ENCODE data around the gene HOXA2. TPM values are rescaled to one million over a fixed set of nuclear protein-coding genes. Genes with fewer than 3 reads are reported as not detected.

The HOXA2 gene
- total and polyA plus RNA-seq, 3 experiments from 2014 or later: not detected

GRCh38 chr7:27095897-27096767, 6.4 kb downstream of the HOXA2 start, which contains the start of gene HOXA1:
HOXA1 (minus strand) TSS chr7:27096000; CDS start chr7:27095912, 88 bp downstream.
- no peaks in the 10 kb centered on the region for H3K9me3 ChIP-seq (ENCODE audit: low read length)
- Mint-ChIP-seq H3K27ac (peak within 1 kb of the TSS; percentile 59 to 97 (median 86)), H3K27me3 (peaks cover 22 to 64% of the 10 kb centered on the region in 2 donors), H3K36me3 (peaks cover 9 to 21% (median 10%) of the 10 kb centered on the region in 3 donors), H3K9me3 (no peaks in the 10 kb centered on the region), H3K4me3 (peak within 1 kb of the TSS; percentile 90 to 96 (median 93)), H3K4me1 (peaks cover 28 to 38% (median 36%) of the 10 kb centered on the region in 3 donors)
- H3K27me3 ChIP-seq (ENCODE audit: insufficient read depth, low read length, poor library complexity, severe bottlenecking): peaks cover 5% of the 10 kb centered on the region
- DNase-seq: peak; percentile 66 to 86 (median 76)
- H3K27ac ChIP-seq (ENCODE audit: low read depth, low read length): peak within 1 kb of the TSS; percentile 38
- peak within 1 kb of the TSS; percentile 57 for H3K4me3 ChIP-seq (ENCODE audit: low read length)
- peaks cover 19% of the 10 kb centered on the region for H3K4me1 ChIP-seq (ENCODE audit: insufficient read depth, low read length)
- ChIA-PET CTCF (interaction anchor here (0.9 to 1.3 kb wide), 3 partner anchors 8 to 65 kb away, joined by 3 to 4 read pairs (median 4); no protein-coding TSS in a partner anchor), POLR2A (interaction anchor here (1.3 kb wide), 1 partner anchor 233 kb away, joined by 7 read pairs; no protein-coding TSS in a partner anchor)
- no peaks in the 10 kb centered on the region for H3K36me3 ChIP-seq (ENCODE audit: insufficient read depth, low read length)

DNA sequence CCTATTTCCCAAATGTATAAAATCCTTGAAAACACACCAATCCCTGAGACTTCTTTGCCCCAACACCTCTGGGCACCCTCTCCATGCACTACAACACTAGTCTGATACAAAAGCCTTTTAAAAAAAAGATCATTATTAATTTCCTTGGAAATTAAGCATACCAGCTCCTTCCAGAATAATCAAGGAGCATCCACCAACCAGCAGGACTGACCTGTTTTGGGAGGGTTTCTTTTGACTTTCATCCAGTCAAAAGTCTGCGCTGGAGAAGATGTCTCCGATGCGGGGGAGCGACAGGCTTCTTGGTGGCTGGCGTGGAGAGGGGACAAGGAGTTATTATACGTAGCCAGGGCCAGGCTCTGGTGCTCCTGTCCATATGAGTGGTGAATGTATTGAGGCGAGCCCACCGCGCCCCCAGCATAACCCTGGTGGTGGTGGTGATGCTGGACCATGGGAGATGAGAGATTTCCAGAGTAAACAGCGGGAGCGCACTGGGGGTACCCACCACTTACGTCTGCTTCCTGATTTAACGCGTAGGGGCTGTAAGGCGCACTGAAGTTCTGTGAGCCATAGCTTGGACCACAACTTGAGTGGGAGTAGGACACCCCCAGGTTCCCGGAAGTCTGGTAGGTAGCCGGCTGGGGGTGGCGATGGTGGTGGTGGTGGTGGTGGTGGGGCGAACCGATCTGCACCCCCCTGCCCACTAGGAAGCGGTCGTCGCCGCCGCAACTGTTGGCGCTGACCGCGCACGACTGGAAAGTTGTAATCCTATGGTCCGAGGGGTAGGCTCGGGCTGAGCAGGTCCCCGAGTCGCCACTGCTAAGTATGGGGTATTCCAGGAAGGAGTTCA, 7.2 kb downstream of the HOXA2 start:
- Histone ChIP-seq H3K4me3 (ENCODE audit: low read length) (peak overlapping the region; percentile 51), H3K27me3 (ENCODE audit: insufficient read depth, low read length, poor library complexity, severe bottlenecking) (peaks cover 11% of the 10 kb centered on the region), H3K4me1 (ENCODE audit: insufficient read depth, low read length) (peaks cover 19% of the 10 kb centered on the region), H3K9me3 (ENCODE audit: low read length) (no peaks in the 10 kb centered on the region), H3K27ac (ENCODE audit: low read depth, low read length) (no peak overlapping the region), H3K36me3 (ENCODE audit: insufficient read depth, low read length) (no peaks in the 10 kb centered on the region)
- H3K27me3 Mint-ChIP-seq: peaks cover 21 to 64% of the 10 kb centered on the region in 2 donors
- H3K4me1 Mint-ChIP-seq: peaks cover 26 to 38% (median 36%) of the 10 kb centered on the region in 3 donors
- peaks cover 1 to 14% (median 5%) of the 10 kb centered on the region in 3 donors for H3K36me3 Mint-ChIP-seq
- CTCF ChIA-PET: interaction anchor here (0.9 to 1.3 kb wide), 3 partner anchors 55 to 1203 kb away, joined by 3 read pairs; no protein-coding TSS in a partner anchor
- DNase-seq: peak in 3 of 5 donors; percentile 12 to 56 (median 14)
- H3K4me3 Mint-ChIP-seq: peak overlapping the region; percentile 90 to 96 (median 93)
- POLR2A ChIA-PET: interaction anchor here (0.7 kb wide), 1 partner anchor 96 kb away, joined by 5 read pairs; no protein-coding TSS in a partner anchor
- no peaks in the 10 kb centered on the region for H3K9me3 Mint-ChIP-seq
- peak overlapping the region; percentile 43 to 92 (median 82) for H3K27ac Mint-ChIP-seq

DNA sequence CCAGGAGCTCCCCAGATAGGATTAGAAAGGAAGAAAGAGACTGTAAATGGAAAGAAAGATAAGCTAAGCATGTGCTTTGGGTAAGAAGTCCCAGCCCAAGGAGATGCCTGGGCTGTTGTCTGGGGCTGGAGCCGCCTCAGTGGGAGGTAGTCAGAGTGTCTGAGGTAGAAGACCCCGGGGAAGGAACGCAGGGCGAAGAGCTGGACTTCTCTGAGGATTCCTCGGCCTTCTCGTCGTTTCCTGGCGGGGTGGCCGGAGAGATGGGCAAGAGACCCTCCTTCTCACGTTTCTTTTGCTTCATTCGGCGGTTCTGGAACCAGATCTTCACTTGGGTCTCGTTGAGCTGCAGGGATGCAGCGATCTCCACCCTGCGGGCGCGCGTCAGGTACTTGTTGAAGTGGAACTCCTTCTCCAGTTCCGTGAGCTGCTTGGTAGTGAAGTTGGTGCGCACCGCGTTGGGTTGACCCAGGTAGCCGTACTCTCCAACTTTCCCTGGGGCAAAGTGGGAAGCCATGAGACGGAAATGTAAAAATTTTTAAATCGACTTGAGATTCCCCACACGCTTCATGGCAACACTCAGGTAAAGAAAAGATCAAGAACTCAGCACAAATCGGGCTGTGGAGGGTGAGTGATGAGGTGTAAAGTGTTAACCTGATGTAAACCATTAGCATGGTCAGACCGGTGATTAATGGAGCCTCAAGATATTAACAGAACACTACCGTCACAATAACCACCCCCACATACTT, 8.0 kb downstream of the HOXA2 start:
- ChIA-PET POLR2A (no interaction called here), CTCF (interaction anchor here (1.0 to 1.3 kb wide), 2 partner anchors 56 to 1202 kb away, joined by 3 read pairs; no protein-coding TSS in a partner anchor)
- Mint-ChIP-seq H3K4me3 (peak overlapping the region; percentile 90 to 96 (median 93)), H3K36me3 (peaks cover 0 to 9% (median 0%) of the 10 kb centered on the region in 3 donors), H3K27ac (peak overlapping the region in 3 of 8 donors; percentile 25 to 88 (median 76)), H3K9me3 (no peaks in the 10 kb centered on the region), H3K27me3 (peaks cover 26 to 65% of the 10 kb centered on the region in 2 donors), H3K4me1 (peaks cover 26 to 38% (median 36%) of the 10 kb centered on the region in 3 donors)
- Histone ChIP-seq H3K4me1 (ENCODE audit: insufficient read depth, low read length) (peaks cover 19% of the 10 kb centered on the region), H3K4me3 (ENCODE audit: low read length) (no peak overlapping the region), H3K36me3 (ENCODE audit: insufficient read depth, low read length) (no peaks in the 10 kb centered on the region), H3K9me3 (ENCODE audit: low read length) (no peaks in the 10 kb centered on the region), H3K27me3 (ENCODE audit: insufficient read depth, low read length, poor library complexity, severe bottlenecking) (peaks cover 8% of the 10 kb centered on the region), H3K27ac (ENCODE audit: low read depth, low read length) (no peak overlapping the region)
- no peak for DNase-seq

DNA sequence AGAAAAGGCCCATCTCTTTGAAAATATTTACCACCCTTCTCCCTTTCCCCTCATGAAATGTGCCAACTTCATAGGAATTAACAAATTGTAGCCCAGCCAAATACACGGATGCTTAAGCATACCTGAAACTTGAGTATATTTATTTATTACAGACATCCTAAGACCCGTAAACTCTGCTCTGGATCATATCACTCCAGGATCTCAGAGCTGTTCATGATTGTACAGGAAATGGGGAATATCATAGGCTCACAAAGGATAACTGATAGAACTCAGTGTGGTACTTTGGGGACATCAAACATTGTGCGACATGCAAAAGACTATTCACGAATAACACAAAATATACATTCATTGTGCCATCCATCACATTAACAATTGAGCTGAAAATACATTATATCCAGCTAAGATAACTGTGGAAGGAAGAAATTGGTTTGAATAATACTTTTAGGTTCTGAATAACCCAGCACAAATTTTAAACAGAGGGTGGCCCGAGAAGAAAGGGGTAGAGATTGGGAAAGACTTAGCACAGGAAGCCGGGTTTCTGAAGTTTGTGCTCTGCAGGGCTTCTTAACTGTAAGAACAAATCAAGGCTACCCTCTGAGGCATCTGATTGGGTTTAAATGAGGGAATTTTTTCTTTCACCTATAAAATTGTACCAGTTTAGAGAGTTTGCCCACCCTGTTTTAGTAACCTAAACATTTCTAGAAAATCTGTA, 9.1 kb downstream of the HOXA2 start:
- peaks cover 18% of the 10 kb centered on the region for H3K27me3 ChIP-seq (ENCODE audit: insufficient read depth, low read length, poor library complexity, severe bottlenecking)
- H3K4me1 ChIP-seq (ENCODE audit: insufficient read depth, low read length): peaks cover 19% of the 10 kb centered on the region
- ChIA-PET CTCF (interaction anchor here (1.3 kb wide), 1 partner anchor 57 kb away, joined by 3 read pairs; no protein-coding TSS in a partner anchor), POLR2A (no interaction called here)
- H3K9me3 ChIP-seq (ENCODE audit: low read length): no peaks in the 10 kb centered on the region
- H3K27ac ChIP-seq (ENCODE audit: low read depth, low read length): no peak overlapping the region
- peaks cover 0 to 3% (median 0%) of the 10 kb centered on the region in 3 donors for H3K36me3 Mint-ChIP-seq
- H3K4me3 Mint-ChIP-seq: peak overlapping the region in 3 of 7 donors; percentile 1 to 96 (median 90)
- peaks cover 36 to 65% of the 10 kb centered on the region in 2 donors for H3K27me3 Mint-ChIP-seq
- no peak overlapping the region for H3K27ac Mint-ChIP-seq
- H3K4me3 ChIP-seq (ENCODE audit: low read length): no peak overlapping the region
- peaks cover 0 to 3% (median 0%) of the 10 kb centered on the region in 5 donors for H3K9me3 Mint-ChIP-seq
- no peaks in the 10 kb centered on the region for H3K36me3 ChIP-seq (ENCODE audit: insufficient read depth, low read length)
- peaks cover 24 to 38% (median 29%) of the 10 kb centered on the region in 3 donors for H3K4me1 Mint-ChIP-seq
- no peak for DNase-seq

- ChIA-PET POLR2A (no interaction called here), CTCF (no interaction called here)
- H3K4me3 Mint-ChIP-seq: peak overlapping the region in 1 of 7 donors; percentile 90
- Histone ChIP-seq H3K9me3 (ENCODE audit: low read length) (no peaks in the 10 kb centered on the region), H3K4me3 (ENCODE audit: low read length) (no peak overlapping the region), H3K4me1 (ENCODE audit: insufficient read depth, low read length) (peaks cover 17% of the 10 kb centered on the region), H3K27me3 (ENCODE audit: insufficient read depth, low read length, poor library complexity, severe bottlenecking) (peaks cover 21% of the 10 kb centered on the region), H3K36me3 (ENCODE audit: insufficient read depth, low read length) (no peaks in the 10 kb centered on the region), H3K27ac (ENCODE audit: low read depth, low read length) (no peak overlapping the region)
- H3K27ac Mint-ChIP-seq: no peak overlapping the region
- H3K27me3 Mint-ChIP-seq: peaks cover 38 to 67% of the 10 kb centered on the region in 2 donors
- DNase-seq: no peak
- H3K4me1 Mint-ChIP-seq: peaks cover 23 to 33% (median 25%) of the 10 kb centered on the region in 3 donors
- H3K36me3 Mint-ChIP-seq: peaks cover 0 to 3% (median 0%) of the 10 kb centered on the region in 3 donors
- H3K9me3 Mint-ChIP-seq: peaks cover 0 to 3% (median 0%) of the 10 kb centered on the region in 5 donors
These were observed 9.7 kb downstream of the HOXA2 start for GRCh38 chr7:27092819-27093110.

DNA sequence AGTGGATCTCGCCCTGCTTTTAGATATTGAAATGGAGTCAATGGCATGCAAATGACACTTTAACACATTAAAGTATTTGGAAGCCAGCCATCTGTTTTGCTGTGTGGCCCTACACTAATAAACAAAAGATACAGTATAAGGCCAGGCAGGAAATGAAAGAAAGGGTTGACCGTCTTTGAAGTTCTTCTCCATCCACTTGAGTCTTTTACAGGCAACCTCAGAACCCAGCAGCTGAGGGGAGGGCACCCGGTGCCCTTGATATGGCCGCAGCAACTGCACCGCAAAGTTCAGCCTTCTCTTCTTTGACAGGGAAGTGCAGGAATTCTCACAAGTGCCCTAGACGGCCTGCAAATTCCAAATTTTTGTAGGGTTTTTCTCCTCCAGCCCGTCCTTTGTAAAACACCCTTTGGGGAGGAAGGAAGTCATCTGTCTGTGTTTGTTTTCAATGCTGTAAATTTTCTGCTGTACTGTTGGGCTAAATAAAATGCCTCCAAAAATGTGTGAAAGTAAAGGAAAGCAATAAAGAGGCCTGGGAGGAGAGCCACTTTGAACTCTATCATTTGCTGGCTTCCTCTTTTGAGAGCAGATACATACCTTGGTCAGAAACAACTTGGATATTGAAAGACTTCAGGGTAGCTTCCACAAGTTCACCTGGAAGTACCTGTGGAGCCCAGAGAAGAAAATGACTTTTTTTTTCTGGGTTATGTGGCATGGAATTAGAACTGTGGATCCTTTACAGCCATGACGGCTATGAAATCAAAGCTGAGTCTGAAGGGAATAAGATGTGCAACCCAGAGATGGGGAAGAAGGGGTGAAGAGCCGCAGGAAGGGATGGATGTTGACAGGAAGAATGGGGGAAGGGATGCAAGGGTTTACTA, 10.3 kb downstream of the HOXA2 start:
- Mint-ChIP-seq H3K27me3 (peaks cover 43 to 73% of the 10 kb centered on the region in 2 donors), H3K36me3 (peaks cover 0 to 3% (median 0%) of the 10 kb centered on the region in 3 donors), H3K27ac (peak overlapping the region in 1 of 8 donors; percentile 47), H3K4me3 (peak overlapping the region in 2 of 7 donors; percentile 45 to 90), H3K9me3 (peaks cover 0 to 4% (median 3%) of the 10 kb centered on the region in 5 donors), H3K4me1 (peaks cover 21 to 31% (median 24%) of the 10 kb centered on the region in 3 donors)
- no peak overlapping the region for H3K27ac ChIP-seq (ENCODE audit: low read depth, low read length)
- peaks cover 26% of the 10 kb centered on the region for H3K27me3 ChIP-seq (ENCODE audit: insufficient read depth, low read length, poor library complexity, severe bottlenecking)
- H3K9me3 ChIP-seq (ENCODE audit: low read length): no peaks in the 10 kb centered on the region
- POLR2A ChIA-PET: no interaction called here
- no peak for DNase-seq
- peaks cover 11% of the 10 kb centered on the region for H3K4me1 ChIP-seq (ENCODE audit: insufficient read depth, low read length)
- H3K36me3 ChIP-seq (ENCODE audit: insufficient read depth, low read length): no peaks in the 10 kb centered on the region
- CTCF ChIA-PET: no interaction called here
- no peak overlapping the region for H3K4me3 ChIP-seq (ENCODE audit: low read length)

All from CD8-positive, alpha-beta memory T cell (primary cell).